A549 (cell line): ENCODE results near the gene ATF2.

Experiments
- HDAC2 ChIP-seq: fragments of 200-600 bp; sonication (generic); IDR thresholded peaks from 2 replicates; pipeline ENCODE4 v1.6.1; 2016
- NR3C1 ChIP-seq: fragments of >200 bp; sonication (Bioruptor Twin); formaldehyde crosslinking; IDR thresholded peaks from 3 replicates; pipeline ENCODE4 v1.6.1; 2017

- TF ChIP-seq NR3C1, result no peak
- no peak for TF ChIP-seq HDAC2
Observed at GRCh38 chr2:175026385-175026784, 141.6 kb downstream of the ATF2 start.
